Measurements from ENCODE around the gene PPP6R2.
A peak's percentile ranks its signal among the peaks of the same experiment; 100 is the strongest.

The PPP6R2 gene

DNA sequence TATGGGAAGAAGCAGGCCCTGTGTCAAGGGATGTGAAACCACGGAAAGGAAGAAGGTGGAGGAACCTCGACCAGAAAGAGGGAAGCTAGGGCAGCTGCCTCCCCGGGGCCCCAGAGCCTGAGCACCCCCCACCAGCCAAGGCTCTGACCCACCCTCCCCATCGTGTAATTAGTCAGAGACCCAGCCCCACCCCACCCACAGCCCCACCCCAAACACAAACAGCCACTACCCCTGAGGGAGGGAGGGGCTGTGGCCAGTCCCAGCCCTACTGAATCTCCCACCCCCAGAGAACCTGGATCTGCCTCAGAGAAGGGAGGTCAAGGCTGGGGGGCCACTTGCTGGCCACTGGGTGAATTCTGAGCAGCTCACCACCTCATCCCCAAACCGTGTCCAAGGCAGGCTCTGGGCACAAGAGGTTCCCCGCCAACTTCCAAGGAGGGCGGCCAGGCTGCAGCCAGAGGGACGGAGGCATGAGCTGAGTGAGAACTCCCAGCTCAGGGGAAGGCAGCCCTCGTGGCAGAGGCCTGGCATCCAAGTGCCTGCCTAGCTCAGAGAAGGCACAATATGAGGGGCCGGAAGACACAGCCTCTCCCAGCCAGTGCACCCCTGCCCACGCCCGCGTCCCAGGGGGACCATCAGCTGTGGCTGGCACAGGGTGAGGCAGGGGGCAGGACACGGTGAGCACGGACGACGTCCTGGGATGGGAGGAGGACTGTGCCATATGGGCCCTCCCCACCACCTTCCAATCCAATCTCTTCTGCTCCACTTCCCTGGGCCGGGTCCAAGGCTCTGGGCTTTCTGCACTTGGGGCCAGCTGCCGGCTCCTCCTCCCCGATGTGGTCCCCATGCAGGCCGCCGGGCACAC lies 38.4 kb upstream of the PPP6R2 start:
- DNase-seq (ENCODE audit: extremely low read depth in 1 of 2, low read depth in 1 of 2): no peak

DNA sequence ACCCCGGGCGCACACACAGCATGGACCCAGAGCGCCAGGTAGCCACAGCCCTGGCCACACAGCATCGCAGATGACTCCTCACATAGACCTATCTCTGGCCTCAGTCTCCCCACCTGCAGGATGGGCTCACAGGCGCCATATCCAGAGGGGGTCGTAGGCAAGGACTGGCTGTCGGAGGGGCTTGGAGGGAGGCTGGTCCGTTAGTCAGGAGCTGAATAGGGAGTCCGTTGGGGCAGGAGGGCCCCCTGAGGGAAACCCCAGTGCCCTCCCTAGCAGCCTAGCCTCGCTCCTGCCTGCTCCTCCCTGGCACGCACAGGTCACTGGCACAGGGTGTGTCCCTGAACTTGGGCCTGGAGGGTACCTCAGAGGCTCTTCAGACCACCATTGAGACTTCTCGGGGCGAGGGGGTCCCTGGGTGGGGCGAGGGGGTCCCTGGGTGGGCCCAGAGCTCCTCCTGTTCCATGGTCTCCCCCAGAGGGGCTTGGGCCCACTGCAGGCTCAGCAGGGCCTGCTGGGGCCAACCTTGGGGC lies 37.7 kb upstream of the PPP6R2 start:
- no peak for DNase-seq (ENCODE audit: extremely low read depth in 1 of 2, low read depth in 1 of 2)

DNA sequence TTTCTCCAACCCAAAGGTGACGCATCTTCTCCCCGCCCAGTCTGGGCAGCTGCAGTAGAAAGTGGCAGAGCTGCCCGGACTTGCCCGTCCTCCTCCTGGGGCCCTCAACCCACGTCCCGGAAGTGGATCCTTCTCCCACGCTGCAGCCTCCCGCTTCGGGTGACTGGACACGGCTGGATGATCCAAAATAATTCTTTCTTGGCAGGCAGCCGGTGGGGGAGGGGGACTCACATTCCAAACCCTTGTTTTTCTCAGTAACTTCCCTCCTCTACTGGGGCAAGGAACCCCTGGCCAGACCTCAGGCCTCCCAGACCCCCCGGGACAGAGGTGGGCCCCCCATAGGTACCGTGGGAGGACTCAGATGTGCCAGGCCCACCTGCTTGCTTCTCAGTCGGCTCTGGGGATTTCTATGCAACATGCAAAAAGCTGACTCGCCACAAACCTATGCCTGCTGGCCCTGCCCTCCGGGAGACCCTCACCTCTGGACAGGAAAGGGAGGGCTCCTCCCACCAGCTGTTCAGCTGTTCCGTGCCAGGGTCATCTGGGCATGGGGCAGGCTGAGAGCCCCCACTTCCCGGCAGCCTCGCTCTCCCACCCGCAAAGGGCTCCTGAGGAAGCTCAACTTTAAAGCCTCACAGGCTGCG lies 37.1 kb upstream of the PPP6R2 start:
- no peak for DNase-seq (ENCODE audit: extremely low read depth in 1 of 2, low read depth in 1 of 2)

DNA sequence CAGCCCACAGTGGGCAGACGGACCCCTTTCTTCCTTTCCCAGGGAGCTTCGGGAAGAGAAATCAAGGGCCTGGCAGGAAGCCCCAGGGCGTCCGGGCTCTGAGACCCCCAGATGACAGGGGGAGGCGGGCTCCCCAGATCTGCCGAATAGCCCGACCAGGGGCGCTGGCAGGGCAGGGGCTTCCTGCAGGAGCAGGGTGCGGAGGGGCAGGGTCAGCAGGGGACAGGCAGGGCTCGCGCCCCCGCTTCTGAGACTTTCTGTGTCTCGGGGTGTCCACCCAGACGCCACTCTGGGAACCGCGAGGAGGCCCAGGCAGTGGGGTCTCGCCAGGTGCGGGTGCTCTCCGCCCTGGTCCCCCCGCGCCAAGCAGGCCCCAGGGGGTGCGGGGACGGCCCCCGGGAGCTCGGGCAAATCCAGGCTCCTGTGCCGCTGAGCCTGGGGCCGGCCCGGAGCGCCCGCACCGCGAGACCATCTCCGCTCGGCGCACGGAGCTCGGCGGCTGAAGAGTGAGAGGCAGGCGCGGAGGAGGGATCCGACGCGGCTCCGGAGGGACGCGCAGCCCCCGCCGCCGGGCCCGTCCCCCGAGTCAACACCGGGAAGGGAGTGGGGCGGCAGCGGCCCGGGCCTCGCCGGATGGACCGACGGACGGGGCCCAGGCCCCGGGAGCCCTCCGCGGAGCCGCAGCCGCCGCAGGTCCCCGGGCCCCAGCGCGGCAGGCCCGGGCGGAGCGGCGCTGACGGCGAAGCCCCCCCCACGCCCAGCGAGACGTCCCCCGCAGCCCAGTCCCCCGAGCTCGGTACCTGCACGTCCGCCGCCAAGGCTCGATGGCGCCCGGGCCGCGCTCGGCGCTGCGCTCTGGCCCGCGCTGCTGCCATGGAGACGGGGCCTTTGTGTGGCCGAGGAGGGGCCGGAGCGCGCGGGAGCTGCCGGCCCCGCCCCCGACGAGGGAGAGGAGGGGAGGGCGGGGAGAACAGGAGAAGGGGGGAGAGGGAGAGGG lies 36.1 kb upstream of the PPP6R2 start, which contains the start of gene PLXNB2:
PLXNB2 (minus strand) TSS at position 894 of the 997 bp plus-strand sequence. CDS start 17,062 bp downstream, outside the sequence.
- peak in 1 of 2 donors; percentile 15 for DNase-seq (ENCODE audit: extremely low read depth in 1 of 2, low read depth in 1 of 2)

DNA sequence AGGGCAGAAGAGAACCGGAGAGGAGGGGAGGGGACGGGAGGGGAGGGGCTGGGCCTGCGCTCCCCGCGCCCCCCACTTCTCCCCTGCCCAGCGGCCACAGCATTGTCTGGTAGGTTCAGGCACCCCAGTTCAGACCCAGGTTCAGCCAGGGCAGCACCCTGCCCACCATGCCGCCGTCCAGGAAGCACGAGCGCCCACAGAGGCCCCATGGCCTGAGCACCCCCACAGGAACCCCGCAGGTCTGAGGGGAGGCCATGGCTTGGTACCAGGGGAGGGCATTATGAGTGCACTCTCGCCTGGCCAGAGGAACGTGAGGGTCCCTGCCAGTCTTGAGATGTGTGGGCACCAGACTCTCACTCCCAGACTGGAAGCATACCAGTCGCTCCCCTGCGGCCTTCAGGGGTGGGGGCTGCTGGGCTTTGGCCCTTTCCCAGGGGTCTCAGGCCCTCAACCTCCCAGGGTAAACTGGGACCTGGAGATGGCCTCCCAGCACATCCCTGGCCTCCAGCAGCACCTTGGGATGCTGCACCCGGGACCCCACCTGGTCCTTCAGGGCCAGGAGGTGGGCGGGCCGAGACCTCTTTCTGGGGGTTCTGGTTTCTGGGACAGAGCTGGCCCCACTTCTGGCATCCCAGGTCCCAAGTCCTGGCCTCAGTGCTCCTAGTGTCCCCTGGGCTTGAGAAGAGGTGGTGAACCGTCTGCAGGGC lies 35.1 kb upstream of the PPP6R2 start:
- DNase-seq (ENCODE audit: extremely low read depth in 1 of 2, low read depth in 1 of 2): no peak

DNA sequence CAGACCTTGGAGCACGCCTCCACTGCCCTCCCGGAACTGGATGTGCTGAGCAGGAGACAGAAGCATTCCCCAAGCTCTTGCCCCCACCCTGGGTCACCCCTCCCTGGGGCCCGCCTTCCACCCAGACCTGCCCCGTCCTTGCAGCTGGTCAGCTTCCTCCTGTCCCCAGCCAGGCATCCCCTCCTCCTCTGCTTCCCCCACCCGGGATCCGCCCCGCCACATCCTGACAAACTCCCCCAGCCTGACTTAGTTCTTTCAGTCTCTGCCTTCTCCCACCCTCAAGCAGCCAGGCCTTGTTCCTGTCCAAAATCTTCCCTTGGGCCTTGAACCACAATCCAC lies 34.6 kb upstream of the PPP6R2 start:
- no peak for DNase-seq (ENCODE audit: extremely low read depth in 1 of 2, low read depth in 1 of 2)

DNA sequence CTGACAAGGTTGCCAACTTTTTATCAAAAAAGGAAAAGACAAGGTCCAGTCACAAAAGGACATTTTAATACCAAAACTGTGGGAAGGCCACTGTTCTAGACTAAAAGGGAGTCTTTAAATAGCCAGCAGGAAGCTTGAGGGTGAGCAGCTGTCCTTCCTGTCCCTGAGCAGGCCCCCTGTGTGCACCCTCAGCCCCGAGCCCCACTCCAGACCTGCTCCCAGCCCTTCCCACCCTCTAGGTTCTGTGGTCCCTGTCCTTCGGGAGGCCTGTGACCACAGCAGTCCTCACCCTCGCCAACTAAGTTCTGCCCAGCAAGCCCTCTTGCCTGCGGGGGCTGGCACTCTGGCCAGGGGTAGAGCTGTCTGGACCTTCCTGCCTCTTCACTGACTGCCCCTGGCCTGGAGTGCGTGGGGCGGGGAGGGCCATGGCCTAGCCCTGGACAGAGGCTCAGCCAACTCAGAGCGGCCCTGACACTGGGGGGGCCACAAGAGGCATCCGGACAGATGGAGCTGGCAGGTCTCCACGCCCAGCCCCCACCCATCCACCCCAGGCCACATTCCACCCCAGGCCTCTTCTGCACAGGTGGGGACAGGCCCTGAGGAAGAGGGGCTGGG lies 34.0 kb upstream of the PPP6R2 start:
- no peak for DNase-seq (ENCODE audit: extremely low read depth in 1 of 2, low read depth in 1 of 2)

DNA sequence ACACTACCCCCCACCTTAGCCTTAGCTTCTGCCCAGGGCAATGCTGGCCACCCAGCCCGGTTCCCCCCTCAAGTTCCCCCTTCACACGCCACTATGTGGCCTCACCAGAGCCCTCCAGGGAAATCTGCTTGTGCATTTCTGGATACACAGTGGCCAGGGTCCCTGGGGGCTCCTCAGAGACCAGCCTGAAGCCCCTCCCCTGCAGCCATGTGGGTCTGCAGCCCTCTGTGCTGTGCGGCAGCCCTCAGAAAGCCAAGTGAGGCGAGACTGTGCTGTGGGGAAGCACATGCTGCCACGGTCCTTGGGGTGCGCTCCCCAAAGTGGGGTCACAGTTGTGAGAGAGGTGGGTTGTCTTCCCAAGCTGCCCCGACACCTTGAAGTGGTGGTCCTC lies 33.5 kb upstream of the PPP6R2 start:
- no peak for DNase-seq (ENCODE audit: extremely low read depth in 1 of 2, low read depth in 1 of 2)

DNA sequence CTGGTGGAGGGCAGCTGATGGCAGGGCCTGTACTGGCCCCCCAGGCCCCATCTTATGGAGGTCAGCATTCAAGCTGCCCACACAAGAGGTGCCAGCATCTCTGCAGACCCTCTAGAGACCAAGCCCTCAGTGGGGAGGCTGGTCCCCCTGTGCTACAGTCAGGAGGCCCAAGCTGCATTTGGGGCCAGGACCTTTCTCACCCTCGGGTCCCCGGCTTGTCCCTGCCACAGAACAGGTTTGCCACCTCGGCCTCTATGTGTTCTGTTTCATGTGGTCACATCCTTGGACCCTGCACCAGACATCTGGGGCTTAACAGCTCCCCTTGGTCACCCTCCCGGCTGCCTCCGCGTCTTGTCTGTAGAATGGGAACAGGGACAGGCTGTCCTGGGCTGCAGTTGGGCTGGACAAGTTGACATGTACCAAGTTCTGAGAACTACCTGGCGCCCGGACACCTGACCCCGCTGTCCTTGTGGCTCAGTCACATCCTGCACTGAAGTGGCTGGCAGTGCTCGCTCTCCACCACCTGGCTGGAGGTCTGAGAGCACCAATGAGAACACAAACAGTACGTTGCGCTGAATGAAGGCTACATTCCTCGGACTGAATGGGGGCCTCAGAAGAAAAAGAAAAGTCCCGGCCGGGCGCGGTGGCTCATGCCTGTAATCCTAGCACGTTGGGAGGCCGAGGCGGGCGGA lies 33.0 kb upstream of the PPP6R2 start:
- no peak for DNase-seq (ENCODE audit: extremely low read depth in 1 of 2, low read depth in 1 of 2)

DNA sequence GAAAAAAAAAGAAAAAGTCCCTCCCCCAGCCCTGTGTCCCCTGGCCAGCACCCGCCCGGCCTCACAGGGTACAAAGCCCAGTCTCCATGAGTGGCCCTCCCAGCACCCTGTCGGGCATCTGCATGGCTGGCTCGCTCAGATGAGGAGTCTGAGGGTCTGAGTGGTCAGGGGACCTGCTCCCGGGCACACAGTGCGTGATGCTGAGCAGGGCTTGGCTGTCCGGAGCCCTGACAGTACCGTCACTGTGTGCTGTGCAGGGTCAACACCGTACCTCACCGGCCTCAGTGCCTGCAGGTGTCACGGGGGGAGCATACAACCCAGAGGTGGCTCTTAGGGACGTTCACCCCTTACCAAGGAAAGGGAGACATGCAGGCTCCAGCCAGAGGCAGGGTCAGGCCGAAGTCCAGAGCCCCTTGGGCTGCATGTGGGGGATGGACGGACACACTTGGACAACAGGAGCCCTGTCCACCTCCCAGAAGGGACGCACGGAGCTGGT lies 32.1 kb upstream of the PPP6R2 start:
- DNase-seq (ENCODE audit: extremely low read depth in 1 of 2, low read depth in 1 of 2): no peak

DNA sequence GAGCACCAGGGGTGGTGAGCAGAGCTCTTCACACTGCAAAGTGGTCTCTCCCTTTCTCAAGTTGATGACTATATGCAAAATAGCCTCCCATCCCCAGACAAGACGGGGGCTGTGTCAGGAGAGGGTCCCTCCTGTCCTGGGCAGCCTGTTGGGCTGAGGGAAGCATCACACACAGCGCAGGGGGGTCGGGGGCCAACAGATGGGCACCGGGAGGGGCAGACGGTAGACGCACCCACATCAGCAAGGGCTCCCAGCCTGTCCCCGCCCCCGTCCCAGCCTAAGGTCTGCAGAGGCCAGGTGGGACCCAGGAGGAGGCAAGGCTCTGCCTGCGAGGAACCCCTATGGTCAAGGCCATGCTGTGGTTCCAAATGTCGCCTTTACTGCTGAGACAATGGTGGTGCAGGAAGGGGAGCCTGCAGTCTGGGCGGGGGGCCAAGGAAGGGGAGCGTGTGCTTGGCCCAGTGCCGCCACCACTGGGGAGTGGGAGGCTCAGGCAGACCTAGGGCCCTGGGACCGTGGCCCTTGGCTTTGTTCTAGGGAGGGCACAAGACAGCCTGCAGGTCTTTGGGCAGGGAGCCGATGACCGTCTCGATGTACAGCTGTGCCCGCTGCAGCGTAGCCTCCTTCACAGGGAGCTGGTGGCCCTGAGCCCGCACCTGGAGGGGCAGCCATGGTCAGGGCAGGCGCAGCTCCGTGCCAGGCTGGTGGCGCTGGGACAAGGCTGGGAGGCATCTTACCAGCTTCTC lies 31.3 kb upstream of the PPP6R2 start:
- DNase-seq (ENCODE audit: extremely low read depth in 1 of 2, low read depth in 1 of 2): no peak

DNA sequence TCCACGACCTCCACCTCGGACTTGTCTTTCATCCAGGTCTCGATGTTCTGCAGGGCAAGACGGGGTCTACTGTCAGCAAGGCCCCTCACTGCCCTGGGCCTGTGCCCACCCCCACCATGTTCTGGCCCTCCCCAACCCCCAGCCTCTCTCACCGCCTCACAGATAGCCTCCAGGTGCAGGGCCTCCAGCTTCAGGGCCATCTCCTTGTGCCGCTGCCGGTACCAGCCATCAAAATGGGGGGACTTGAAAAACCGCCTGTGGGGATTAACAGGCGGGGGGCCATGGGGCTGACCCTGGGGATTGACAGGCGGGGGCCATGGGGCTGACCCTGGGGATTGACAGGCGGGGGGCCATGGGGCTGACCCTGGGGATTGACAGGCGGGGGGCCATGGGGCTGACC lies 30.8 kb upstream of the PPP6R2 start:
- no peak for DNase-seq (ENCODE audit: extremely low read depth in 1 of 2, low read depth in 1 of 2)

DNA sequence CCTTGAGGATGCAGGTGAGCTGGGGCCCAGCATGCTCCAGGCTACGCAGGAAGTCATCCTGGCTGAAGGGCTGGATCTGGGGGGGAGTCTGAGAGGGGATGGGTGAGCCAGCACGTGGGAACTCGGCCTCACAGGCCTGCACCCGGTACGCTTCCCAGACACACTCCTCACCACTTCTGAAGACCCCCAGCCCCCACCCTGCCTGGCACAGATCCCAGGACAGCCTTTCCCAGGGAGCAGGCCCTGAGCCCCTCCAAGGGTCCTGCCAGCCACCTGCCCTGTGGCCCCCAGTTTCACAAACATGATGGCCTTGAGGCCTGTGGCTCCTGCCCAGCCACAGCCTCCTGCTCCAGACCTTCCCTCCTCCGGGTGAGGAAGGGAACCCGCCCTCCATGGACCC lies 30.1 kb upstream of the PPP6R2 start:
- DNase-seq (ENCODE audit: extremely low read depth in 1 of 2, low read depth in 1 of 2): no peak

DNA sequence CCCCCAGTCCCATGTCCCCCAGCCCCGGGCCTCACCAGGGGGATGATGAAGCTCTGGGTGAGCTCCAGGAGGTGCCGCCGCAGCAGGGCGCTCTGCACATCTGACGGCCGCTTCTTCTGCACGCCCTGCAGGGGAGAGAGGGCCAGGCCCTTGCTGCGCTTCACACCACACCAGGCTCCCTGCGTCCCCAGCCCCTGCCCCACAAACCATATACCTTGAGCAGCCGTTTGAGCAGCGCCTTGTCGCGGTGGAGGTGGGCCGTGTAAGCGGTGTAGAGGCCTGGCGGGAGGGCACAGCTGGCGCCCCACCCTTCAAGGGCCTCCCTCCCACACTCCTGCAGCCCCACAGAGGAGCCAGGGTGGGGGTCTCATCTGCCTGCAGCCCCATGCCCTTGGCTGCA lies 29.5 kb upstream of the PPP6R2 start:
- DNase-seq (ENCODE audit: extremely low read depth in 1 of 2, low read depth in 1 of 2): no peak

DNA sequence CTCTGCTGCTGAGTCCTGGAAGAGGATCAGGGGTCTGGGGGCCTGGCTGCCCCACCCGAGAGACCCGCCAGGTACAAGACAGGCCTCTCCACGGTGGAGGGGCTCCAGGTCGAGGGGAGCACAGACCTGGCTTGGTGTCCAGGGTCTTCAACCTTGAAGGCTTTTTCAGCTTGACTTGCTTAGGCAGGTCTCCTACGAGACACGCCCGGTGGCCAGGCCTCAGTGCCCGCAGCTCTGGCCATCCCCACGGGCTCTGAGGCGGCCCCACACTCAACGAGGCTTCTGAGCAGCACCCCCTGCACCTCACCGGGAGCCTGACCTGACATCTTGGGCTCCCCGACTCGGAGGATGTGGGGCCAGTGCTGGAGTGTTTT lies 29.1 kb upstream of the PPP6R2 start:
- DNase-seq (ENCODE audit: extremely low read depth in 1 of 2, low read depth in 1 of 2): no peak

DNA sequence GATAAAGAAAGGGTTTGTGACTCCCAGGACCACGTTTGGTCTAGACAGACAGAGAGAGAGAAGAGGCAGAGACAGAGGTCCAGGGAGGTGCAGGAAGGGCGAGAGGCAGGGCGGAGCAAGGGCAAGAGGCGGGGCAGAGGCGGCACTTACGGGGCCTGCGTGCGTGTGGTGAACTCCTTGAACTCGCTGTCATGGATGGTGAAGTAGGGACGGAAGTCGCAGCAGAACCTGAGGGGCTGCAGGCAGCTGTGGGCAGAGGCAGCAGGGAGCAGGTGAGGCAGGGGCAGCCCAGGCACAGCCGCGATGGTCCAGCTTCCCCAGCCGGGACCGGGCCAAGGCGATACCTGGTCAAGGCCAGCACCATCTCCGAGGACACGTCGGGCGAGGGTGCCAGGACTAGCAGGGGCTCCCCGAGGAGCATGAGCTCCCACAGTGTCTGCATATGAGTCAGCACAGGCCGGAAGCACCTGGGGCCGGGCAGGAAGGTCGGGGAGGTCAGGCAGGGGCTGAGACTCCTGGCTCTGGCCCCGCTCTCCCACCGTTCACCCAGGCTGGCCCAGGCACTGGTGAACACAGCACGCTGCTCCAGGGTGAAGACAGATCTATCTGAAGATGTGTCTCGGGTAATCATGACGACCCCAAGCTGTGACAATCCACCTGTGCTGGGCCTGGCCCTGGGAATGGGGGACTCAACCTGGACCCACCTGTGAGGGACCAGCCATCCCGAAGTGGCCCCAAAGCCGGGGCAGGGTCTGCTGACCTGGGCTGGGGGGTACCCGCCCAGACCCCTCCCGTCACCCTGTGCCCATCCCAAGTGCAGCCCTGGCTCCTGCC lies 28.5 kb upstream of the PPP6R2 start:
- DNase-seq (ENCODE audit: extremely low read depth in 1 of 2, low read depth in 1 of 2): peak; percentile 48 to 50

DNA sequence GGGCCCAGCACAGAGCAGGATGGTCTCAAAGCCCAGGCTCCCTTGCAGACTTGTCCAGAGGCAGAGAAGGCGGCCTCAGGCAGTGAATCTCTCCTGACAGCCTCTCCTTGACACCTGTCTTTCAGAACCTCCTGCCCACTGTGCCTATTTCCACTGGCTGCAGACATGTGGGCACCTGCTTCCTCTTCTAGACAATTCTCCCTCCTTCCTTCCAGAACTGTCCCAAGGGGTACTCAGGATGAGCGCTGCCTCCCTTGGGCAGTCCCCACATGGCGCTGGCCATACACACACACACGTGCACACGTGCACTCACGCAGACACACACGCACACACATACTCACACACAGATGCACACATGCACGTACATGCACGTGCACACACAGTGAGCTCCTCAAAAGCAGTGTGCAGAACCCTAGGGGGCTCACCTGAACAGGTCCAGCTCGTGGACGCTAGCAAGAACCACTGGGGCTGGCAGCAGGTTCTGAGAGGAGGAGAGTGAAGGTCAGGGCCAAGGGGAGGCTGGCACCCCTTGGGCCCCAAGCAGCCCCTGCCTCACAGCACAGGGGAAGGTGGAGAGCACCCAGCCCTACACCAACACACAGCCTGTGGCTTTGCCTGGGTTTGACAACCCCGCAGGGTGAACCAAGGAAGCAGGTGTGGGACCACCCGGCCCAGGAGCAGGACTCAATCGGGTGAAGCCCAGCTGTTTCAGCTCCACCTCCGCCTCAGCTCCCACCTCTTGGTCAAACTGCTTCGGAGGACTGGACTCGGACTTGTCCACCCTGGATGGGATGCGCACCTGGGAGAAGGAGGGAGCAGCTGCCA lies 27.6 kb upstream of the PPP6R2 start:
- DNase-seq (ENCODE audit: extremely low read depth in 1 of 2, low read depth in 1 of 2): no peak
